WERI-Rb-1 (cell line): ENCODE data around the gene ITGA11.

ENCODE experiments used
- DNase-seq: peaks from one replicate; pipeline ENCODE4 v3.0.0-alpha.2; 2020
- H3K27ac ChIP-seq: fragments of 250-450 bp; sonication (Bioruptor Pico); 2 replicates; pipeline ENCODE4 v1.5.1; 2020; ENCODE audit warnings: mild to moderate bottlenecking, moderate library complexity
- H3K27me3 ChIP-seq: fragments of 250-450 bp; sonication (Bioruptor Pico); 2 replicates; pipeline ENCODE4 v1.5.1; 2021; ENCODE audit warnings: mild to moderate bottlenecking, low read depth, moderate library complexity; ENCODE audit not compliant: insufficient read depth, severe bottlenecking
- H3K36me3 ChIP-seq: fragments of 250-450 bp; sonication (Bioruptor Pico); 2 replicates; pipeline ENCODE4 v1.5.1; 2020; ENCODE audit warnings: mild to moderate bottlenecking, moderate library complexity
- H3K4me3 ChIP-seq: 2 replicates; pipeline ENCODE4 v1.5.1; 2011; ENCODE audit warnings: low read depth, mild to moderate bottlenecking, control low read depth, low read length
- H3K9me3 ChIP-seq: fragments of 250-450 bp; sonication (Bioruptor Pico); 2 replicates; pipeline ENCODE4 v1.5.1; 2021; ENCODE audit warnings: mild to moderate bottlenecking, moderate library complexity; ENCODE audit not compliant: severe bottlenecking
- CTCF ChIP-seq: IDR thresholded peaks from 2 replicates; pipeline ENCODE4 v1.5.1; 2011; ENCODE audit warnings: low read depth, mild to moderate bottlenecking, control low read depth, inconsistent platforms, low read length

The ITGA11 gene

GRCh38 chr15:68352401-68353062 is 79.4 kb downstream of the ITGA11 start:
- no peak for TF ChIP-seq CTCF
- no peaks in the 10 kb centered on the region for H3K27me3 ChIP-seq
- H3K4me3 ChIP-seq: no peak overlapping the region
- no peak for DNase-seq
- no peak overlapping the region for H3K27ac ChIP-seq
- H3K36me3 ChIP-seq: no peaks in the 10 kb centered on the region
- H3K9me3 ChIP-seq: no peaks in the 10 kb centered on the region

GRCh38 chr15:68349151-68349550 is 82.8 kb downstream of the ITGA11 start:
- no peak for TF ChIP-seq CTCF
- DNase-seq: no peak

GRCh38 chr15:68348606-68349005 is 83.4 kb downstream of the ITGA11 start:
- Histone ChIP-seq H3K4me3 (no peak overlapping the region), H3K27me3 (no peaks in the 10 kb centered on the region), H3K27ac (no peak overlapping the region), H3K36me3 (no peaks in the 10 kb centered on the region), H3K9me3 (no peaks in the 10 kb centered on the region)
- DNase-seq: no peak
- no peak for TF ChIP-seq CTCF

More at GRCh38 chr15:68349151-68349550, 82.8 kb downstream of the ITGA11 start:
- H3K27ac ChIP-seq: no peak overlapping the region
- H3K36me3 ChIP-seq: no peaks in the 10 kb centered on the region
- H3K9me3 ChIP-seq: no peaks in the 10 kb centered on the region
- no peak overlapping the region for H3K4me3 ChIP-seq
- H3K27me3 ChIP-seq: no peaks in the 10 kb centered on the region

- TF ChIP-seq CTCF: no peak
- no peak overlapping the region for H3K4me3 ChIP-seq
- no peaks in the 10 kb centered on the region for H3K9me3 ChIP-seq
- no peak overlapping the region for H3K27ac ChIP-seq
- no peaks in the 10 kb centered on the region for H3K36me3 ChIP-seq
- H3K27me3 ChIP-seq: no peaks in the 10 kb centered on the region
- DNase-seq: no peak
These were observed 83.9 kb downstream of the ITGA11 start for GRCh38 chr15:68348081-68348480.

GRCh38 chr15:68347392-68347791 is 84.6 kb downstream of the ITGA11 start:
- no peak for TF ChIP-seq CTCF
- Histone ChIP-seq H3K27ac (no peak overlapping the region), H3K4me3 (no peak overlapping the region), H3K27me3 (no peaks in the 10 kb centered on the region), H3K9me3 (no peaks in the 10 kb centered on the region), H3K36me3 (no peaks in the 10 kb centered on the region)
- no peak for DNase-seq

GRCh38 chr15:68346979-68347378 is 85.0 kb downstream of the ITGA11 start:
- TF ChIP-seq CTCF: no peak
- DNase-seq: no peak
- Histone ChIP-seq H3K27me3 (no peaks in the 10 kb centered on the region), H3K36me3 (no peaks in the 10 kb centered on the region), H3K27ac (no peak overlapping the region), H3K4me3 (no peak overlapping the region), H3K9me3 (no peaks in the 10 kb centered on the region)
